DMS153 treated with DMSO at 0.1 percent for 48 hours (cell line): Measurements from ENCODE around the gene AMIGO3.

Source experiments
- DNase-seq: peaks from one replicate; lab custom pipeline; 2025; ENCODE audit not compliant: unreplicated experiment; lab: John Stamatoyannopoulos, UW

The AMIGO3 gene

GRCh38 chr3:49670940-49671290 is 48.6 kb downstream of the AMIGO3 start:
- DNase-seq = no peak

GRCh38 chr3:49669352-49669751 is 50.1 kb downstream of the AMIGO3 start:
- no peak for DNase-seq

DNA sequence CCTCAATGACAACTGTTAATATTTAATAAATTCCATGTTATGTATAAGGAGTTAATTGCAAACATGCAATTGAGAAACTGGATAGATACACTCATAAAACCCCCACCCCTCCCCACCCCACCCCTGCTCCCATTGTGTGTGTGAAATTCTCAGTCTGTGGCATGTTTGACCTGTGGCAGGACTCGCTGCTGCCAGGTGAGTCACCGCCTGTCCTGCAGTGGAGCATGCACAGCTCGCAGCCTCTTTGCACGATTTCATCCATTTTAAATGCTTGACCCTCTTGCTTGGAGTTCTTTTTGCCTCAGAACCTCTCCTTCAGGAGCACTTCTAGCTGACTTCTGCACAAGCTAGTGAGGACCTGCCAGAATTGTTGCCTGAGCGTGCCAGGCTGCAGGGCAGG is 50.6 kb downstream of the AMIGO3 start:
- DNase-seq = no peak

DNA sequence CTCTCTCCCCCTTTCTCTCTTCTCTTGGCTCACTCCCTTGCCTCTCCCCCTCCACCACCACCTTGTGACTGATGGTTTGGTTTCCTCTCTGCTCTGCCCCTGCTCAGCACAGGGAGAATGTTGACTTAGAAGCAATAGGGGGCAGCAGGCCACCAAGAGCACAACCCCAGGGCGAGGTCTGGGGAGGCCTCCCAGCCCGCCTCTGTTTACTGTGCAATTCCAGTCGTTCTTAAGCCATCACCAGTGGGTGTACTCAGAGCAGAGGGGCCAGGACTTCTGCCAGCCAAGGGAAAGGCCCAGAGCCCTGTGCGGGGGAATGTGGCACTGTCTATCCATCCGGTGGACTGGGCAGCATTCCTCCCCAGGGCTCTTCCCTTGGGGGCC is 51.1 kb downstream of the AMIGO3 start:
- DNase-seq = no peak

- no peak for DNase-seq
Measured at GRCh38 chr3:49667701-49668413, 51.6 kb downstream of the AMIGO3 start.
